ENCODE measurements around the gene ACOXL.

Gene ACOXL

GRCh38 chr2:110834134-110834827 lies 101.9 kb downstream of the ACOXL start:
- Histone ChIP-seq H3K79me2 (ENCODE audit: insufficient read depth, low read length) (no peaks in the 10 kb centered on the region), H3K9ac (ENCODE audit: low read length) (no peak overlapping the region), H3K9me2 (replicated peaks; ENCODE audit: insufficient read depth, low read length) (no peaks in the 10 kb centered on the region), H3K27me3 (ENCODE audit: low read length) (no peaks in the 10 kb centered on the region), H3K4me3 (ENCODE audit: insufficient read depth, low read length, poor library complexity, severe bottlenecking) (no peak overlapping the region), H3K4me2 (ENCODE audit: low read depth, low read length, poor library complexity, severe bottlenecking) (no peak overlapping the region), H3F3A (ENCODE audit: insufficient read depth) (no peaks in the 10 kb centered on the region), H3K9me3 (ENCODE audit: insufficient read depth, low read length) (no peaks in the 10 kb centered on the region), H3K36me3 (ENCODE audit: low read length) (no peaks in the 10 kb centered on the region), H4K20me1 (ENCODE audit: low read depth, low read length) (no peaks in the 10 kb centered on the region), H3K27ac (ENCODE audit: low read depth, low read length) (no peak overlapping the region), H2AFZ (ENCODE audit: low read depth, low read length, severe bottlenecking) (no peak overlapping the region)
- no peak for TF ChIP-seq CTCF (IDR thresholded peaks at IDR 0.05; ENCODE audit: insufficient read depth, low read length, poor library complexity, severe bottlenecking)
- no peak for TF ChIP-seq EZH2phosphoT487 (conservative IDR thresholded peaks at IDR 0.05; ENCODE audit: low read length)

- H3K4me2 ChIP-seq (ENCODE audit: low read depth, low read length, poor library complexity, severe bottlenecking) = no peak overlapping the region
- no peaks in the 10 kb centered on the region for H3K9me2 ChIP-seq (replicated peaks; ENCODE audit: insufficient read depth, low read length)
- H3K36me3 ChIP-seq (ENCODE audit: low read length) = no peaks in the 10 kb centered on the region
- H3K9ac ChIP-seq (ENCODE audit: low read length) = no peak overlapping the region
- no peaks in the 10 kb centered on the region for H3K79me2 ChIP-seq (ENCODE audit: insufficient read depth, low read length)
- H3F3A ChIP-seq (ENCODE audit: insufficient read depth) = no peaks in the 10 kb centered on the region
- no peak overlapping the region for H2AFZ ChIP-seq (ENCODE audit: low read depth, low read length, severe bottlenecking)
- TF ChIP-seq CTCF (IDR thresholded peaks at IDR 0.05; ENCODE audit: insufficient read depth, low read length, poor library complexity, severe bottlenecking) = no peak
- no peak overlapping the region for H3K27ac ChIP-seq (ENCODE audit: low read depth, low read length)
- no peaks in the 10 kb centered on the region for H4K20me1 ChIP-seq (ENCODE audit: low read depth, low read length)
- H3K9me3 ChIP-seq (ENCODE audit: insufficient read depth, low read length) = no peaks in the 10 kb centered on the region
- no peaks in the 10 kb centered on the region for H3K27me3 ChIP-seq (ENCODE audit: low read length)
- no peak overlapping the region for H3K4me3 ChIP-seq (ENCODE audit: insufficient read depth, low read length, poor library complexity, severe bottlenecking)
Observed at GRCh38 chr2:110836671-110837070, 104.3 kb downstream of the ACOXL start.

- no peak overlapping the region for H3K27ac ChIP-seq (ENCODE audit: low read depth, low read length)
- no peaks in the 10 kb centered on the region for H3F3A ChIP-seq (ENCODE audit: insufficient read depth)
- TF ChIP-seq CTCF (IDR thresholded peaks at IDR 0.05; ENCODE audit: insufficient read depth, low read length, poor library complexity, severe bottlenecking) = no peak
- no peak for TF ChIP-seq EZH2phosphoT487 (conservative IDR thresholded peaks at IDR 0.05; ENCODE audit: low read length)
- no peak overlapping the region for H3K4me3 ChIP-seq (ENCODE audit: insufficient read depth, low read length, poor library complexity, severe bottlenecking)
- H3K4me2 ChIP-seq (ENCODE audit: low read depth, low read length, poor library complexity, severe bottlenecking) = no peak overlapping the region
- H3K9me2 ChIP-seq (replicated peaks; ENCODE audit: insufficient read depth, low read length) = no peaks in the 10 kb centered on the region
- H3K27me3 ChIP-seq (ENCODE audit: low read length) = no peaks in the 10 kb centered on the region
- no peaks in the 10 kb centered on the region for H3K79me2 ChIP-seq (ENCODE audit: insufficient read depth, low read length)
- no peaks in the 10 kb centered on the region for H4K20me1 ChIP-seq (ENCODE audit: low read depth, low read length)
- H3K36me3 ChIP-seq (ENCODE audit: low read length) = no peaks in the 10 kb centered on the region
- no peaks in the 10 kb centered on the region for H3K9me3 ChIP-seq (ENCODE audit: insufficient read depth, low read length)
- no peak overlapping the region for H3K9ac ChIP-seq (ENCODE audit: low read length)
- H2AFZ ChIP-seq (ENCODE audit: low read depth, low read length, severe bottlenecking) = no peak overlapping the region
Observed at GRCh38 chr2:110837446-110838409, 105.4 kb downstream of the ACOXL start.
